GM23338 (cell line): ENCODE results near the gene MYO1D. TPM values are rescaled to one million over a fixed set of nuclear protein-coding genes. Genes with fewer than 3 reads are reported as not detected.

Experiments
- ATAC-seq: fragments of 200-7000 bp; cut with Tn5 transposase; 3 replicates; pipeline ENCODE4 v1.9.1; 2020
- DNase-seq: peaks from one replicate; pipeline ENCODE4 v3.0.0-alpha.2; 2015; ENCODE audit warnings: low spot score
- H2AFZ ChIP-seq: fragments of 200-600 bp; sonication (generic); 2 replicates; pipeline ENCODE4 v1.8.0; 2016; ENCODE audit warnings: antibody characterized with exemption, mild to moderate bottlenecking, moderate library complexity
- H3F3A ChIP-seq: fragments of 200-600 bp; sonication (generic); replicated peaks from 2 replicates; pipeline ENCODE4 v1.8.0; 2017; ENCODE audit warnings: antibody characterized with exemption, mixed run types, low read depth
- H3K27ac ChIP-seq: fragments of 200-600 bp; sonication (generic); 2 replicates; pipeline ENCODE4 v1.6.1; 2016; ENCODE audit warnings: low read depth
- H3K27me3 ChIP-seq: fragments of 200-600 bp; sonication (generic); 2 replicates; pipeline ENCODE4 v1.8.0; 2016; ENCODE audit warnings: mild to moderate bottlenecking, mixed run types, moderate library complexity; ENCODE audit not compliant: insufficient read depth
- H3K36me3 ChIP-seq: fragments of 200-600 bp; sonication (generic); 2 replicates; pipeline ENCODE4 v1.8.0; 2016; ENCODE audit warnings: mild to moderate bottlenecking; ENCODE audit not compliant: insufficient read depth
- H3K4me1 ChIP-seq: fragments of 200-600 bp; sonication (generic); 2 replicates; pipeline ENCODE4 v1.8.0; 2016; ENCODE audit warnings: mild to moderate bottlenecking, moderate library complexity; ENCODE audit not compliant: insufficient read depth
- H3K4me2 ChIP-seq: fragments of 200-600 bp; sonication (generic); 2 replicates; pipeline ENCODE4 v1.7.1; 2017; ENCODE audit warnings: mixed run types
- H3K4me3 ChIP-seq: fragments of 200-600 bp; sonication (generic); 2 replicates; pipeline ENCODE4 v1.6.1; 2016; ENCODE audit warnings: mixed run types
- H3K79me2 ChIP-seq: fragments of 200-600 bp; sonication (generic); replicated peaks from 2 replicates; pipeline ENCODE4 v1.8.0; 2017; ENCODE audit warnings: mild to moderate bottlenecking; ENCODE audit not compliant: insufficient read depth
- H3K9me2 ChIP-seq: fragments of 200-600 bp; sonication (generic); 2 replicates; pipeline ENCODE4 v1.8.0; 2017; ENCODE audit not compliant: insufficient read depth
- H4K20me1 ChIP-seq: fragments of 200-600 bp; sonication (generic); replicated peaks from 2 replicates; pipeline ENCODE4 v1.8.0; 2017; ENCODE audit warnings: mild to moderate bottlenecking; ENCODE audit not compliant: insufficient read depth
- H3K27ac Mint-ChIP-seq: 2 replicates; pipeline ENCODE4 v1.8.0; 2020; ENCODE audit warnings: inconsistent platforms, mild to moderate bottlenecking, moderate library complexity, mixed read lengths
- H3K27me3 Mint-ChIP-seq: 3 replicates; pipeline ENCODE4 v1.8.0; 2022; ENCODE audit warnings: low read depth, mild to moderate bottlenecking, moderate library complexity, mixed read lengths, inconsistent platforms; ENCODE audit not compliant: insufficient read depth, poor library complexity
- H3K36me3 Mint-ChIP-seq: 3 replicates; pipeline ENCODE4 v1.8.0; 2021; ENCODE audit warnings: low read depth, mild to moderate bottlenecking, inconsistent platforms, moderate library complexity, mixed read lengths
- H3K4me1 Mint-ChIP-seq: 3 replicates; pipeline ENCODE4 v1.8.0; 2020; ENCODE audit warnings: mild to moderate bottlenecking, inconsistent platforms, mixed read lengths
- H3K4me3 Mint-ChIP-seq: 3 replicates; pipeline ENCODE4 v1.8.0; 2021; ENCODE audit warnings: moderate library complexity, mild to moderate bottlenecking, inconsistent platforms, mixed read lengths
- H3K9me3 Mint-ChIP-seq: 3 replicates; pipeline ENCODE4 v1.8.0; 2020; ENCODE audit warnings: moderate library complexity, mild to moderate bottlenecking, inconsistent platforms, mixed read lengths
- EZH2phosphoT487 ChIP-seq: fragments of 200-600 bp; sonication (generic); IDR thresholded peaks from one replicate; pipeline ENCODE4 v1.8.1; 2018; ENCODE audit warnings: antibody characterized with exemption; ENCODE audit not compliant: unreplicated experiment
- JUNB ChIP-seq: IDR thresholded peaks from one replicate; pipeline ENCODE4 v1.6.1; 2016; ENCODE audit warnings: antibody characterized with exemption; ENCODE audit not compliant: unreplicated experiment
- POLR2AphosphoS5 ChIP-seq: IDR thresholded peaks from 2 replicates; pipeline ENCODE4 v1.6.1; 2016; ENCODE audit warnings: antibody characterized with exemption, low read depth
- REST ChIP-seq: IDR thresholded peaks from one replicate; pipeline ENCODE4 v1.6.1; 2018; ENCODE audit warnings: antibody characterized with exemption; ENCODE audit not compliant: unreplicated experiment
- STAT1 ChIP-seq: IDR thresholded peaks from one replicate; pipeline ENCODE4 v1.6.1; 2016; ENCODE audit warnings: antibody characterized with exemption; ENCODE audit not compliant: unreplicated experiment
- ZNF114 ChIP-seq: fragments of 250-450 bp; sonication (Bioruptor Pico); IDR thresholded peaks from 2 replicates; pipeline ENCODE4 v1.5.0; 2020; ENCODE audit warnings: mild to moderate bottlenecking, moderate library complexity
- ZNF462 ChIP-seq: fragments of 250-450 bp; sonication (Bioruptor Pico); IDR thresholded peaks from 2 replicates; pipeline ENCODE4 v1.5.0; 2020; ENCODE audit warnings: mild to moderate bottlenecking, moderate library complexity
- polyA plus RNA-seq: library from polyadenylated mRNA; unstranded; fragments of >200 nt; fragmentation: Nextera tagmentation; extraction: Ambion mirVana; gene quantifications from 2 replicates; pipeline ENCODE4 v1.2.1, GENCODE V29; 2016
- total RNA-seq: library from RNA; depleted of rRNA; stranded (reverse); fragments of >200 nt; shearing (Covaris generic); gene quantifications from 2 replicates; pipeline ENCODE4 v1.2.3, GENCODE V29; 2014
- TF ChIP-seq, protein P1 (sequence below): IDR thresholded peaks from 2 replicates; pipeline ENCODE4 v1.6.1; 2016; ENCODE audit warnings: antibody characterized with exemption
- TF ChIP-seq, protein P2 (sequence below), 2 experiments: fragments of 200-600 bp in 1 of 2; sonication (generic) in 1 of 2; conservative IDR thresholded peaks; 2 replicates each; pipeline versions ENCODE4 v1.5.1 to v1.6.1; 2016 to 2017; ENCODE audit warnings: antibody characterized with exemption in 2 of 2, low read depth in 2 of 2, mild to moderate bottlenecking in 2 of 2, moderate library complexity in 1 of 2

MYO1D gene
- total and polyA plus RNA-seq, 2 experiments from 2014 or later = 8.6 to 28.6 TPM

DNA sequence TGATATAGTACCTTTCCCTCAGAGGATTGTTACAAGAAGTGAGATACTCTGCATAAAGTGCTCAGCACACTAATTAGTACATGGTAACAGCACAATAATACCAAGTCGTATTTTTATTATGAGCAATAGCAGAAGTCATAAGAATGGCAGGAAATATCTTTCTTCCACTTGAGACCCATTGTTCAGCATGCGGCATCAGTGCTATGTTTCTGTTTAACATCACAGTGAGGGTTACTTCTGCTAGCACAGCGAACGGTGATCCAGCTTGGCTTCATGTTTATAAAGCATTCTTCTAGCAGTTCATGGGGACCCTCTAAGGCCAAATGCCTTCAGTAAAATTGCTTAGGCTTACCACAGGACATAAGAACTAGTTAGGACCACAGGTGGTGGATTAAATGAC, 83.1 kb downstream of the MYO1D start (continued):
- TF ChIP-seq, protein P1, sequence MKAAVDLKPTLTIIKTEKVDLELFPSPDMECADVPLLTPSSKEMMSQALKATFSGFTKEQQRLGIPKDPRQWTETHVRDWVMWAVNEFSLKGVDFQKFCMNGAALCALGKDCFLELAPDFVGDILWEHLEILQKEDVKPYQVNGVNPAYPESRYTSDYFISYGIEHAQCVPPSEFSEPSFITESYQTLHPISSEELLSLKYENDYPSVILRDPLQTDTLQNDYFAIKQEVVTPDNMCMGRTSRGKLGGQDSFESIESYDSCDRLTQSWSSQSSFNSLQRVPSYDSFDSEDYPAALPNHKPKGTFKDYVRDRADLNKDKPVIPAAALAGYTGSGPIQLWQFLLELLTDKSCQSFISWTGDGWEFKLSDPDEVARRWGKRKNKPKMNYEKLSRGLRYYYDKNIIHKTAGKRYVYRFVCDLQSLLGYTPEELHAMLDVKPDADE = no peak
- TF ChIP-seq REST = no peak
- TF ChIP-seq STAT1 = no peak
- TF ChIP-seq ZNF114 (CRISPR knock-in tag) = no peak
- TF ChIP-seq POLR2AphosphoS5 = no peak
- TF ChIP-seq EZH2phosphoT487 = no peak
- TF ChIP-seq, protein P2, sequence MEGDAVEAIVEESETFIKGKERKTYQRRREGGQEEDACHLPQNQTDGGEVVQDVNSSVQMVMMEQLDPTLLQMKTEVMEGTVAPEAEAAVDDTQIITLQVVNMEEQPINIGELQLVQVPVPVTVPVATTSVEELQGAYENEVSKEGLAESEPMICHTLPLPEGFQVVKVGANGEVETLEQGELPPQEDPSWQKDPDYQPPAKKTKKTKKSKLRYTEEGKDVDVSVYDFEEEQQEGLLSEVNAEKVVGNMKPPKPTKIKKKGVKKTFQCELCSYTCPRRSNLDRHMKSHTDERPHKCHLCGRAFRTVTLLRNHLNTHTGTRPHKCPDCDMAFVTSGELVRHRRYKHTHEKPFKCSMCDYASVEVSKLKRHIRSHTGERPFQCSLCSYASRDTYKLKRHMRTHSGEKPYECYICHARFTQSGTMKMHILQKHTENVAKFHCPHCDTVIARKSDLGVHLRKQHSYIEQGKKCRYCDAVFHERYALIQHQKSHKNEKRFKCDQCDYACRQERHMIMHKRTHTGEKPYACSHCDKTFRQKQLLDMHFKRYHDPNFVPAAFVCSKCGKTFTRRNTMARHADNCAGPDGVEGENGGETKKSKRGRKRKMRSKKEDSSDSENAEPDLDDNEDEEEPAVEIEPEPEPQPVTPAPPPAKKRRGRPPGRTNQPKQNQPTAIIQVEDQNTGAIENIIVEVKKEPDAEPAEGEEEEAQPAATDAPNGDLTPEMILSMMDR (conservative IDR thresholded peaks at IDR 0.05; ENCODE audit: low read depth in 2 of 2) = no peak

DNA sequence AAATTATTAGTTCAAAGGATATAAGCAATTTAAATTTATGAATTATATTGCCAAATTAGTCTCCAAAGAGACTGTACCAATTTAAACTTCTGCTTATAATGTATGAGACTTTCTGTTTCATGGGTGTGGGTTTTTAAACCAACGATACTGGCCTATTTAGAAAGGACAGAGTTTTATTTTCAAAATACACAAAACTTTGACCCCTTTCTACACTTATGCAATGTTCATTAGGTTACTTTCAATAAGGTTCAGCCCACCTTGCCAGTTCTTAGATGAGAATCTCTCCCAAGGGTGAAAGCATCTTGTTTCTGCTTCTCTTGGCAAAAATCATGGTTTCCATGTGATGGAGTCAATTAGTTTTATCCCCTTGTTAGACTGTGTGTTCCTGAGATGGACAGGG, 84.7 kb downstream of the MYO1D start:
- H3K4me1 Mint-ChIP-seq = peaks cover 9% of the 10 kb centered on the region
- peaks cover 2% of the 10 kb centered on the region for H3K27me3 Mint-ChIP-seq
- no peaks in the 10 kb centered on the region for H3K36me3 Mint-ChIP-seq
- H3K27me3 ChIP-seq = no peaks in the 10 kb centered on the region
- H3K4me3 ChIP-seq = no peak overlapping the region
- no peak overlapping the region for H3K27ac Mint-ChIP-seq
- no peak overlapping the region for H2AFZ ChIP-seq
- H3K9me2 ChIP-seq = no peaks in the 10 kb centered on the region
- no peaks in the 10 kb centered on the region for H4K20me1 ChIP-seq
- ATAC-seq (no peak), DNase-seq (no peak)
- H3K4me2 ChIP-seq = no peak overlapping the region
- no peaks in the 10 kb centered on the region for H3F3A ChIP-seq
- no peaks in the 10 kb centered on the region for H3K79me2 ChIP-seq
- H3K4me1 ChIP-seq = 0 out of 2 replicates have a peak, but pooled peaks cover 5% of the 10 kb centered on the region
- H3K9me3 Mint-ChIP-seq = no peaks in the 10 kb centered on the region
- no peak overlapping the region for H3K4me3 Mint-ChIP-seq
- no peak overlapping the region for H3K27ac ChIP-seq
- no peaks in the 10 kb centered on the region for H3K36me3 ChIP-seq
- TF ChIP-seq POLR2AphosphoS5 (no peak), JUNB (no peak), ZNF462 (CRISPR knock-in tag) (no peak), STAT1 (no peak)
- TF ChIP-seq, protein P1 = no peak
